ENCODE data around the gene OR9Q2.

- no peak for TF ChIP-seq SP1 (IDR thresholded peaks at IDR 0.05)
- no peak for TF ChIP-seq CTCF (IDR thresholded peaks at IDR 0.05; ENCODE audit: low read depth, low read length, missing input control)
- no peak for TF ChIP-seq RAD21 (IDR thresholded peaks at IDR 0.05)
- no peak for TF ChIP-seq TAF1 (conservative IDR thresholded peaks at IDR 0.05)
- TF ChIP-seq GABPA (IDR thresholded peaks at IDR 0.05 in 1 of 2, conservative IDR thresholded peaks at IDR 0.05 in 1 of 2), result no peak
- no peak for TF ChIP-seq JUND (IDR thresholded peaks at IDR 0.05)
- no peak for TF ChIP-seq MAX (IDR thresholded peaks at IDR 0.05)
- no peak for TF ChIP-seq REST (IDR thresholded peaks at IDR 0.05)
- no peak for TF ChIP-seq HNF4A (conservative IDR thresholded peaks at IDR 0.05)
Observed at GRCh38 chr11:58204042-58204441, 15.2 kb downstream of the OR9Q2 start, which contains the start of gene OR1S2.
